Psoas muscle (tissue), 8 donors: ENCODE measurements around the gene NAT9. TPM values are rescaled to one million over a fixed set of nuclear protein-coding genes. Genes with fewer than 3 reads are reported as not detected.

Experiments
- ATAC-seq, 4 donors: fragments of 200-7000 bp; cut with Tn5 transposase; one replicate each; pipeline ENCODE4 v1.9.1; 2020; ENCODE audit warnings: moderate library complexity in 3 of 4, mild to moderate bottlenecking in 2 of 4
- DNase-seq, 2 donors: peaks; one replicate each; pipeline ENCODE4 v3.0.0-alpha.2; 2020
- H3K27ac ChIP-seq: fragments of 200-600 bp; one replicate; pipeline ENCODE4 v1.8.0; 2022
- H3K27me3 ChIP-seq, 3 donors: fragments of 200-600 bp in 1 of 3; one replicate each; pipeline versions ENCODE4 v1.6.1 to v1.8.0; 2013 to 2022; ENCODE audit warnings: low read length in 2 of 3, mild to moderate bottlenecking in 2 of 3, moderate library complexity in 1 of 3; ENCODE audit not compliant: insufficient read depth in 3 of 3
- H3K36me3 ChIP-seq, 2 donors: fragments of 200-600 bp in 1 of 2; one replicate each; pipeline versions ENCODE4 v1.6.1 to v1.8.0; 2013 to 2022; ENCODE audit warnings: low read depth in 1 of 2, mild to moderate bottlenecking in 1 of 2, moderate library complexity in 1 of 2; ENCODE audit not compliant: insufficient read depth in 1 of 2
- H3K4me1 ChIP-seq: fragments of 200-600 bp; one replicate; pipeline ENCODE4 v1.8.0; 2022
- H3K4me3 ChIP-seq: fragments of 200-600 bp; one replicate; pipeline ENCODE4 v1.8.0; 2022; ENCODE audit warnings: mild to moderate bottlenecking
- H3K9me3 ChIP-seq: fragments of 200-600 bp; one replicate; pipeline ENCODE4 v1.8.0; 2022
- CTCF ChIP-seq: fragments of 200-600 bp; IDR thresholded peaks from one replicate; pipeline ENCODE4 v1.8.0; 2022; ENCODE audit warnings: antibody characterized with exemption
- WGBS, 3 donors: extraction: QIAGEN DNeasy Blood & Tissue Kit; methylation state at CpG; one replicate each; pipeline versions ENCODE4 v1.1.6 to v1.1.7; 2013; 5-methylcytosine and 5-hydroxymethylcytosine counted together
- intact Hi-C, 2 donors: fragments of 100-400 bp; cut with DNase I; formaldehyde crosslinking; loops; one replicate each; pipeline versions ENCODE4 v1.11.0 to v1.14.2; 2022
- polyA plus RNA-seq, 3 donors: library from polyadenylated mRNA; stranded (reverse); fragments of 200-250 nt; gene quantifications; one replicate each; pipeline ENCODE4 v1.2.3, GENCODE V29; 2013
- total RNA-seq, 4 donors: library from RNA; stranded (reverse); fragmentation: NEBNext Ultra II Directional in 2 of 4; extraction: Animal tissue kit (Norgen Biotek cat#: 25700) in 2 of 4; gene quantifications; one replicate each; pipeline versions ENCODE4 v1.2.1 to v1.2.4, GENCODE V29; 2021 to 2023
- donor health status: healthy with polysubstance abuse.
- donor health status: DM: no; HTN: no; CAD: no; lungs with moderate emphysema.
- donor health status: Bipolar disorder and iron deficiency.
- donor health status: healthy.
- donor health status: DM: yes; HTN: yes; CAD: no.
- donor health status: DM: no; HTN: no; CAD: no.
- donor health status: DM: no; HTN: no; CAD: no.
- donor health status: DM: yes; HTN: yes; CAD: no.

The NAT9 gene
- total and polyA plus RNA-seq, 7 donors = 15.2 to 52.5 (median 25.8) TPM

GRCh38 chr17:74771319-74771914 is 4.7 kb downstream of the NAT9 start:
- DNase-seq = no peak
- Histone ChIP-seq H3K36me3 (peaks cover 10 to 47% of the 10 kb centered on the region in 2 donors), H3K4me3 (no peak overlapping the region), H3K27me3 (no peaks in the 10 kb centered on the region), H3K4me1 (peaks cover 17% of the 10 kb centered on the region), H3K27ac (no peak overlapping the region), H3K9me3 (no peaks in the 10 kb centered on the region)
- ATAC-seq = no peak
- 72 to 88% (median 76%) methylated on average over 9 of the region's 9 CpGs for WGBS, 3 donors
- intact Hi-C loops = loop anchor here in 1 of 2 donors (2.0 kb wide), 1 partner anchor 27 kb away; no protein-coding TSS in a partner anchor
- no peak for TF ChIP-seq CTCF

GRCh38 chr17:74770498-74771318 is 5.4 kb downstream of the NAT9 start:
- DNase-seq (peak; percentile 67 to 81), ATAC-seq (peak; percentile 60 to 70 (median 66))
- no peaks in the 10 kb centered on the region for H3K27me3 ChIP-seq
- peaks cover 10 to 47% of the 10 kb centered on the region in 2 donors for H3K36me3 ChIP-seq
- TF ChIP-seq CTCF = peak; percentile 70
- H3K4me1 ChIP-seq = peaks cover 17% of the 10 kb centered on the region
- WGBS, 3 donors = 56 to 66% (median 56%) methylated on average over 16 of the region's 16 CpGs
- H3K27ac ChIP-seq = no peak overlapping the region
- no peaks in the 10 kb centered on the region for H3K9me3 ChIP-seq
- no peak overlapping the region for H3K4me3 ChIP-seq
- intact Hi-C loops = loop anchor here (1.0 to 2.0 kb wide), 2 partner anchors 26 kb away; no protein-coding TSS in a partner anchor

- H3K27ac ChIP-seq = no peak overlapping the region
- no peak overlapping the region for H3K4me3 ChIP-seq
- 58 to 87% (median 59%) methylated on average over 5 of the region's 5 CpGs for WGBS, 3 donors
- intact Hi-C loops = loop anchor here (1.0 to 2.0 kb wide), 2 partner anchors 25 to 26 kb away; no protein-coding TSS in a partner anchor
- ATAC-seq (no peak), DNase-seq (no peak)
- no peaks in the 10 kb centered on the region for H3K9me3 ChIP-seq
- TF ChIP-seq CTCF = no peak
- H3K27me3 ChIP-seq = no peaks in the 10 kb centered on the region
- peaks cover 10 to 47% of the 10 kb centered on the region in 2 donors for H3K36me3 ChIP-seq
- H3K4me1 ChIP-seq = peaks cover 11% of the 10 kb centered on the region
These were observed 6.2 kb downstream of the NAT9 start for GRCh38 chr17:74769856-74770497.

GRCh38 chr17:74769266-74769855 is 6.8 kb downstream of the NAT9 start:
- Histone ChIP-seq H3K27ac (no peak overlapping the region), H3K36me3 (peaks cover 10 to 47% of the 10 kb centered on the region in 2 donors), H3K4me3 (no peak overlapping the region), H3K27me3 (no peaks in the 10 kb centered on the region), H3K4me1 (peaks cover 10% of the 10 kb centered on the region), H3K9me3 (no peaks in the 10 kb centered on the region)
- no peak for TF ChIP-seq CTCF
- DNase-seq = no peak
- WGBS, 3 donors = 55 to 78% (median 63%) methylated on average over 6 of the region's 6 CpGs
- intact Hi-C loops = no loop called here
- ATAC-seq = no peak
